Liver (tissue), 9 donors: ENCODE measurements around the gene DPYD. TPM values are rescaled to one million over a fixed set of nuclear protein-coding genes. Genes with fewer than 3 reads are reported as not detected.

ENCODE experiments used
- DNase-seq: peaks from one replicate; pipeline ENCODE4 v3.0.0-alpha.2; 2017; ENCODE audit warnings: low spot score
- H3K27ac ChIP-seq, 2 donors: one replicate each; pipeline ENCODE4 v1.7.0; 2013; ENCODE audit warnings: inconsistent platforms in 2 of 2, low read length in 2 of 2, control low read depth in 1 of 2, low read depth in 1 of 2, mild to moderate bottlenecking in 1 of 2
- H3K27me3 ChIP-seq, 4 donors: one replicate each; pipeline versions ENCODE4 v1.6.1 to v1.7.0; 2013; ENCODE audit warnings: low read length in 3 of 4, inconsistent platforms in 1 of 4, mild to moderate bottlenecking in 1 of 4, moderate library complexity in 1 of 4; ENCODE audit not compliant: control insufficient read depth in 4 of 4, insufficient read depth in 4 of 4
- H3K36me3 ChIP-seq, 4 donors: one replicate each; pipeline versions ENCODE4 v1.6.1 to v1.7.0; 2013; ENCODE audit warnings: low read length in 3 of 4, mild to moderate bottlenecking in 3 of 4, low read depth in 1 of 4, moderate library complexity in 1 of 4; ENCODE audit not compliant: control insufficient read depth in 4 of 4, insufficient read depth in 3 of 4
- H3K4me1 ChIP-seq, 4 donors: one replicate each; pipeline versions ENCODE4 v1.6.1 to v1.7.0; 2013; ENCODE audit warnings: low read length in 3 of 4, mild to moderate bottlenecking in 3 of 4, moderate library complexity in 1 of 4; ENCODE audit not compliant: control insufficient read depth in 4 of 4, insufficient read depth in 4 of 4
- H3K4me3 ChIP-seq, 3 donors: one replicate each; pipeline versions ENCODE4 v1.6.1 to v1.7.0; 2013; ENCODE audit warnings: low read length in 3 of 3, control low read depth in 1 of 3, low read depth in 1 of 3, mild to moderate bottlenecking in 1 of 3
- H3K9ac ChIP-seq, 2 donors: one replicate each; pipeline ENCODE4 v1.7.0; 2013; ENCODE audit warnings: low read length in 2 of 2, mild to moderate bottlenecking in 2 of 2, moderate library complexity in 2 of 2, control low read depth in 1 of 2, low read depth in 1 of 2
- H3K9me3 ChIP-seq, 4 donors: one replicate each; pipeline versions ENCODE4 v1.6.1 to v1.7.0; 2013; ENCODE audit warnings: low read length in 3 of 4; ENCODE audit not compliant: control insufficient read depth in 4 of 4
- EGR1 ChIP-seq, 2 donors: IDR thresholded peaks; 2 replicates each; pipeline ENCODE4 v1.6.1; 2016 to 2018; ENCODE audit warnings: antibody characterized with exemption in 2 of 2, low read depth in 2 of 2
- FOXA2 ChIP-seq: IDR thresholded peaks from 2 replicates; pipeline ENCODE4 v1.6.1; 2016; ENCODE audit warnings: antibody characterized with exemption
- HNF4G ChIP-seq: IDR thresholded peaks from 2 replicates; pipeline ENCODE4 v1.6.1; 2016; ENCODE audit warnings: antibody characterized with exemption
- JUND ChIP-seq, 2 donors: IDR thresholded peaks; 2 replicates each; pipeline ENCODE4 v1.6.1; 2016; ENCODE audit warnings: antibody characterized with exemption in 2 of 2
- RAD21 ChIP-seq, 2 donors: IDR thresholded peaks; 2 replicates each; pipeline ENCODE4 v1.6.1; 2016; ENCODE audit warnings: antibody characterized with exemption in 2 of 2, mild to moderate bottlenecking in 2 of 2
- RXRA ChIP-seq, 2 donors: IDR thresholded peaks; 2 replicates each; pipeline ENCODE4 v1.6.1; 2017 to 2018; ENCODE audit warnings: antibody characterized with exemption in 2 of 2, mild to moderate bottlenecking in 1 of 2
- SP1 ChIP-seq: IDR thresholded peaks from 2 replicates; pipeline ENCODE4 v1.6.1; 2018; ENCODE audit warnings: antibody characterized with exemption, mild to moderate bottlenecking
- TAF1 ChIP-seq: conservative IDR thresholded peaks from 2 replicates; pipeline ENCODE4 v1.6.1; 2016; ENCODE audit warnings: antibody characterized with exemption, mild to moderate bottlenecking
- YY1 ChIP-seq: IDR thresholded peaks from 2 replicates; pipeline ENCODE4 v1.6.1; 2016; ENCODE audit warnings: antibody characterized with exemption, mild to moderate bottlenecking
- WGBS: extraction: QIAGEN DNeasy Blood & Tissue Kit; methylation state at CpG from one replicate; pipeline ENCODE4 v1.1.7; 2013; 5-methylcytosine and 5-hydroxymethylcytosine counted together
- polyA plus RNA-seq, 2 donors: library from polyadenylated mRNA; stranded (reverse) in 1 of 2; unstranded in 1 of 2; fragments of 200-250 nt in 1 of 2; fragments of >200 nt in 1 of 2; fragmentation: Nextera tagmentation in 1 of 2; extraction: Ambion mirVana in 1 of 2; gene quantifications; one replicate each; pipeline versions ENCODE4 v1.2.1 to v1.2.3, GENCODE V29; 2013 to 2015
- total RNA-seq, 2 donors: library from RNA; depleted of rRNA; stranded (reverse); fragments of >200 nt; gene quantifications; one replicate each; pipeline ENCODE4 v1.2.3, GENCODE V29; 2014
- TF ChIP-seq, protein P1 (sequence below): IDR thresholded peaks from 2 replicates; pipeline ENCODE4 v1.6.1; 2016; ENCODE audit warnings: antibody characterized with exemption
- TF ChIP-seq, protein P2 (sequence below): IDR thresholded peaks from 2 replicates; pipeline ENCODE4 v1.6.1; 2016; ENCODE audit warnings: antibody characterized with exemption
- TF ChIP-seq, protein P3 (sequence below): fragments of 150-350 bp; IDR thresholded peaks from 2 replicates; pipeline ENCODE4 v1.5.1; 2017; ENCODE audit warnings: improper control_type of control experiment, low read depth, low read length; ENCODE audit not compliant: missing input control
- TF ChIP-seq, protein P4 (sequence below): IDR thresholded peaks from 2 replicates; pipeline ENCODE4 v1.6.1; 2016; ENCODE audit warnings: antibody characterized with exemption, mild to moderate bottlenecking
- donor health status: healthy.
- donor health status: healthy.
- donor health status: healthy.
- donor health status: healthy.
- donor health status: healthy.

Gene DPYD
- total and polyA plus RNA-seq, 4 donors = 16.2 to 142 (median 47.0) TPM

DNA sequence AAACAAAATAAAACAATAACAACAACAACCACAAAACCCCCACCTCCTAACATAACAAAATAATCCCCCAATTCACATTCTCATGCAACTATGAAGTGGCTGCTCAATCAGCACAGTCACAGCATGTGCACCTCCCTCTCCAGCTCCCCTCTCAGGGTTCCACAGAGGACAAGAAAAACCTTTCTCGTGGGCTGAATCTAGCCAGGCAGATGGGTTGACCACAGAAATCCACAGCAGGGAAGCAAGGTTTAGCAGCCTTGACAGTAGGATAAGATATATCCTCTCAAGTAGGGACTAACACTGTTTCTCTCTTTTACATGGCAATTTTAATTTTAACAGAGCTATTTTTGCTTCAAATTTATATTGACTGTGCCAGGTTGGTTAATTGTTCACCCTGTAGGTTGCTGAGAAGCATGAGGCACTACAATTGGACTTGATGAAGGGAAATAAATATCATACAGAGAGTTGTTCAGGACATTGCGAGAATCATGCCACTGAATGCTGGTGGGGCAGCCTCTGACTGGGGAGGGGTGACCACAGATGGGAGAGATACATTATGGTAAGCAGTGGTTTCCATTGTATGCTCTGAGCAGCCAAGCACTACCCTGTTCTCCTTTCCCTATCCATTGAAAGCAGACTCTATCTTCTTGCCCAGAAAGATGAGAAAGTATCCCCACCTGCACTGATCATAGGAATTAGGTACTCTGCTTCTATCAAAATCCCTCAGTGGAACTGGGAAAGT is 535.1 kb downstream of the DPYD start (continued):
- TF ChIP-seq, protein P1, sequence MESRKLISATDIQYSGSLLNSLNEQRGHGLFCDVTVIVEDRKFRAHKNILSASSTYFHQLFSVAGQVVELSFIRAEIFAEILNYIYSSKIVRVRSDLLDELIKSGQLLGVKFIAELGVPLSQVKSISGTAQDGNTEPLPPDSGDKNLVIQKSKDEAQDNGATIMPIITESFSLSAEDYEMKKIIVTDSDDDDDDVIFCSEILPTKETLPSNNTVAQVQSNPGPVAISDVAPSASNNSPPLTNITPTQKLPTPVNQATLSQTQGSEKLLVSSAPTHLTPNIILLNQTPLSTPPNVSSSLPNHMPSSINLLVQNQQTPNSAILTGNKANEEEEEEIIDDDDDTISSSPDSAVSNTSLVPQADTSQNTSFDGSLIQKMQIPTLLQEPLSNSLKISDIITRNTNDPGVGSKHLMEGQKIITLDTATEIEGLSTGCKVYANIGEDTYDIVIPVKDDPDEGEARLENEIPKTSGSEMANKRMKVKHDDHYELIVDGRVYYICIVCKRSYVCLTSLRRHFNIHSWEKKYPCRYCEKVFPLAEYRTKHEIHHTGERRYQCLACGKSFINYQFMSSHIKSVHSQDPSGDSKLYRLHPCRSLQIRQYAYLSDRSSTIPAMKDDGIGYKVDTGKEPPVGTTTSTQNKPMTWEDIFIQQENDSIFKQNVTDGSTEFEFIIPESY = no peak
- TF ChIP-seq, protein P2, sequence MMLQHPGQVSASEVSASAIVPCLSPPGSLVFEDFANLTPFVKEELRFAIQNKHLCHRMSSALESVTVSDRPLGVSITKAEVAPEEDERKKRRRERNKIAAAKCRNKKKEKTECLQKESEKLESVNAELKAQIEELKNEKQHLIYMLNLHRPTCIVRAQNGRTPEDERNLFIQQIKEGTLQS = no peak
- no peak for TF ChIP-seq TAF1
- TF ChIP-seq RXRA (IDR thresholded peaks at IDR 0.05) = no peak

DNA sequence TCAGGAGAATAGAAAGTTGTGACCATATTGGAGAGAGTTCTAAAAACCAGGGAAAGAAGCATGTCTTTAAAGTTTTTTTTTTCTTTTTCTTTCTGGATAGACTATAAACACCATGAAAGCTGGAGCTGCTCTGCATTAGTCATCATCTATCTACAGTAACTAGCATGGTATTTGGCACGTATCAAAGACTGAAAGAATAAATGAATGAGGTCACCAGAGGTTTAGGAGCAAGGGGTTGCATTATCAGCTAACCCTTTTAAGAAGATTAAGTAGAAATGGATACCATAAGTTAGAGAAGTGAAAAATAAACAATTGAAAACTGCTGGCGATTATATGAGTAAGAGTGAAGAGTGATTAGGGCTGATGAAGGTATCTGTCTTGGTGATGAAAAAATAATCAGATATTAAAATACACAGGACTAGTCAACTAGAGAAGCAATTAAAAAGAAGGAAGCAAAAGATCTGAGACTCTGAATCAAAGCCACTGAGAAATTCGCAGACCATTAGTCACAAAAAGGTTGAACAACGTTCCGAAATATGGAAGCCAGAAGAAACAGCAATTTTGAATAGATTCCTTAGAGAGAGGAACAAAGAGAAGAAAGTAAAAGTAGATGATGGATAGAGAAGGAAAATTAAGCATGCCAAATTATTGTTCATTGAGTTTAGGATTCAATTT is 536.4 kb downstream of the DPYD start:
- Histone ChIP-seq H3K9ac (no peak overlapping the region), H3K4me3 (no peak overlapping the region), H3K27ac (no peak overlapping the region), H3K36me3 (peaks cover 0 to 6% (median 0%) of the 10 kb centered on the region in 4 donors), H3K4me1 (no peaks in the 10 kb centered on the region), H3K9me3 (no peaks in the 10 kb centered on the region), H3K27me3 (no peaks in the 10 kb centered on the region)
- TF ChIP-seq SP1 (no peak), YY1 (no peak), RXRA (IDR thresholded peaks at IDR 0.05) (no peak), FOXA2 (no peak), HNF4G (no peak), RAD21 (IDR thresholded peaks at IDR 0.05) (no peak), JUND (IDR thresholded peaks at IDR 0.05) (no peak), EGR1 (IDR thresholded peaks at IDR 0.05; ENCODE audit: low read depth in 2 of 2) (no peak)
- TF ChIP-seq, protein P3, sequence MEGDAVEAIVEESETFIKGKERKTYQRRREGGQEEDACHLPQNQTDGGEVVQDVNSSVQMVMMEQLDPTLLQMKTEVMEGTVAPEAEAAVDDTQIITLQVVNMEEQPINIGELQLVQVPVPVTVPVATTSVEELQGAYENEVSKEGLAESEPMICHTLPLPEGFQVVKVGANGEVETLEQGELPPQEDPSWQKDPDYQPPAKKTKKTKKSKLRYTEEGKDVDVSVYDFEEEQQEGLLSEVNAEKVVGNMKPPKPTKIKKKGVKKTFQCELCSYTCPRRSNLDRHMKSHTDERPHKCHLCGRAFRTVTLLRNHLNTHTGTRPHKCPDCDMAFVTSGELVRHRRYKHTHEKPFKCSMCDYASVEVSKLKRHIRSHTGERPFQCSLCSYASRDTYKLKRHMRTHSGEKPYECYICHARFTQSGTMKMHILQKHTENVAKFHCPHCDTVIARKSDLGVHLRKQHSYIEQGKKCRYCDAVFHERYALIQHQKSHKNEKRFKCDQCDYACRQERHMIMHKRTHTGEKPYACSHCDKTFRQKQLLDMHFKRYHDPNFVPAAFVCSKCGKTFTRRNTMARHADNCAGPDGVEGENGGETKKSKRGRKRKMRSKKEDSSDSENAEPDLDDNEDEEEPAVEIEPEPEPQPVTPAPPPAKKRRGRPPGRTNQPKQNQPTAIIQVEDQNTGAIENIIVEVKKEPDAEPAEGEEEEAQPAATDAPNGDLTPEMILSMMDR = no peak
- WGBS = 91% methylated on average over 5 of the region's 5 CpGs
- DNase-seq = no peak

DNA sequence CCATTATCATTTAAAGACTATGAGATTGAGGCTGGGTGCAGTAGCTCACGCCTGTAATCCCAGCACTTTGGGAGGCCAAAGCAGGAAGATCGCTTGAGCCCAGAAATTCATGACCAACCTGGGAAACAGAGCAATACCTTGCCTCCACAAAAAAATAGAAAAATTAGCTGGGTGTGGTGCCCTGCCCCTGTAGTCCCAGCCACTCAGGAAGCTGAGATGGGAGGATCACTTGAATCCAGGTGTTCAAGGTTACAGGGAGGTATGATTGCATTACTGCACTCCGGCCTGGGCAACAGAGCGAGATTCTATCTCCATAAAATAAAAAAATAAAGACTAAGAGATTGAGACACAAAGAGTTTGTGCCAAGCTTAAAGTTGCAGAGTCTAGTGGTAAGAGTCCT is 537.0 kb downstream of the DPYD start:
- Histone ChIP-seq H3K9me3 (no peaks in the 10 kb centered on the region), H3K4me3 (no peak overlapping the region), H3K9ac (no peak overlapping the region), H3K4me1 (no peaks in the 10 kb centered on the region), H3K27me3 (no peaks in the 10 kb centered on the region), H3K36me3 (peaks cover 0 to 6% (median 0%) of the 10 kb centered on the region in 4 donors), H3K27ac (no peak overlapping the region)
- no peak for TF ChIP-seq JUND (IDR thresholded peaks at IDR 0.05)
- TF ChIP-seq, protein P4, sequence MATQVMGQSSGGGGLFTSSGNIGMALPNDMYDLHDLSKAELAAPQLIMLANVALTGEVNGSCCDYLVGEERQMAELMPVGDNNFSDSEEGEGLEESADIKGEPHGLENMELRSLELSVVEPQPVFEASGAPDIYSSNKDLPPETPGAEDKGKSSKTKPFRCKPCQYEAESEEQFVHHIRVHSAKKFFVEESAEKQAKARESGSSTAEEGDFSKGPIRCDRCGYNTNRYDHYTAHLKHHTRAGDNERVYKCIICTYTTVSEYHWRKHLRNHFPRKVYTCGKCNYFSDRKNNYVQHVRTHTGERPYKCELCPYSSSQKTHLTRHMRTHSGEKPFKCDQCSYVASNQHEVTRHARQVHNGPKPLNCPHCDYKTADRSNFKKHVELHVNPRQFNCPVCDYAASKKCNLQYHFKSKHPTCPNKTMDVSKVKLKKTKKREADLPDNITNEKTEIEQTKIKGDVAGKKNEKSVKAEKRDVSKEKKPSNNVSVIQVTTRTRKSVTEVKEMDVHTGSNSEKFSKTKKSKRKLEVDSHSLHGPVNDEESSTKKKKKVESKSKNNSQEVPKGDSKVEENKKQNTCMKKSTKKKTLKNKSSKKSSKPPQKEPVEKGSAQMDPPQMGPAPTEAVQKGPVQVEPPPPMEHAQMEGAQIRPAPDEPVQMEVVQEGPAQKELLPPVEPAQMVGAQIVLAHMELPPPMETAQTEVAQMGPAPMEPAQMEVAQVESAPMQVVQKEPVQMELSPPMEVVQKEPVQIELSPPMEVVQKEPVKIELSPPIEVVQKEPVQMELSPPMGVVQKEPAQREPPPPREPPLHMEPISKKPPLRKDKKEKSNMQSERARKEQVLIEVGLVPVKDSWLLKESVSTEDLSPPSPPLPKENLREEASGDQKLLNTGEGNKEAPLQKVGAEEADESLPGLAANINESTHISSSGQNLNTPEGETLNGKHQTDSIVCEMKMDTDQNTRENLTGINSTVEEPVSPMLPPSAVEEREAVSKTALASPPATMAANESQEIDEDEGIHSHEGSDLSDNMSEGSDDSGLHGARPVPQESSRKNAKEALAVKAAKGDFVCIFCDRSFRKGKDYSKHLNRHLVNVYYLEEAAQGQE = no peak
- WGBS = 93% methylated on average over 4 of the region's 4 CpGs
- no peak for DNase-seq
